IPS-15b (cell line): Measurements from ENCODE around the gene CEP295NL.

ENCODE experiments used
- H3K27me3 ChIP-seq: one replicate; pipeline ENCODE4 v1.6.1; 2013; ENCODE audit warnings: low read length; ENCODE audit not compliant: control insufficient read depth, insufficient read depth
- H3K36me3 ChIP-seq: one replicate; pipeline ENCODE4 v1.6.1; 2013; ENCODE audit warnings: low read length; ENCODE audit not compliant: control insufficient read depth, insufficient read depth
- H3K4me1 ChIP-seq: one replicate; pipeline ENCODE4 v1.6.1; 2013; ENCODE audit warnings: mild to moderate bottlenecking, low read length; ENCODE audit not compliant: control insufficient read depth, insufficient read depth
- H3K4me3 ChIP-seq: one replicate; pipeline ENCODE4 v1.5.1; 2013; ENCODE audit warnings: low read depth, low read length
- H3K9ac ChIP-seq: one replicate; pipeline ENCODE4 v1.6.1; 2013; ENCODE audit warnings: low read depth, mild to moderate bottlenecking, low read length
- H3K9me3 ChIP-seq: one replicate; pipeline ENCODE4 v1.6.1; 2013; ENCODE audit warnings: mild to moderate bottlenecking, low read length; ENCODE audit not compliant: control insufficient read depth, insufficient read depth

Gene CEP295NL

DNA sequence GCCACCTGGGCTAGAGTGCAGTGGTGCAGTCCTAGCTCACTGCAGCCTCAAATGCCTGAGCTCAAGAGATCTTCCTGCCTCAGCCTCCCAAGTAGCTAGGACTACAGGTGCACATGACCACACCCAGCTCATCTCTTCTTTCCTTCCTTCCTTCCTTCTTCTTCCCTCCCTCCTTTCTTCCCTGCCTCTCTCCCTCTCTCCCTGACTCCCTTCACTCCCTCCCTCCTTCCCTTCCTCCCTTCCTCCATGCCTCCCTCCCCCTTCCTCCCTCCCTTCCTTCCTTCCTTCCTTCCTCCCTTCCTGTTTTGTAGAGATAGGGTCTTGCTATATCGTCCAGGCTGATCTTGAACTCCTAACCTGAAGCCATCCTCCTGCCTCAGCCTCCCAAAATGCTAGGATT lies 38.9 kb downstream of the CEP295NL start:
- no peak overlapping the region for H3K4me3 ChIP-seq
- H3K27me3 ChIP-seq: no peaks in the 10 kb centered on the region
- no peaks in the 10 kb centered on the region for H3K36me3 ChIP-seq
- H3K4me1 ChIP-seq: no peaks in the 10 kb centered on the region
- no peak overlapping the region for H3K9ac ChIP-seq
- no peaks in the 10 kb centered on the region for H3K9me3 ChIP-seq

DNA sequence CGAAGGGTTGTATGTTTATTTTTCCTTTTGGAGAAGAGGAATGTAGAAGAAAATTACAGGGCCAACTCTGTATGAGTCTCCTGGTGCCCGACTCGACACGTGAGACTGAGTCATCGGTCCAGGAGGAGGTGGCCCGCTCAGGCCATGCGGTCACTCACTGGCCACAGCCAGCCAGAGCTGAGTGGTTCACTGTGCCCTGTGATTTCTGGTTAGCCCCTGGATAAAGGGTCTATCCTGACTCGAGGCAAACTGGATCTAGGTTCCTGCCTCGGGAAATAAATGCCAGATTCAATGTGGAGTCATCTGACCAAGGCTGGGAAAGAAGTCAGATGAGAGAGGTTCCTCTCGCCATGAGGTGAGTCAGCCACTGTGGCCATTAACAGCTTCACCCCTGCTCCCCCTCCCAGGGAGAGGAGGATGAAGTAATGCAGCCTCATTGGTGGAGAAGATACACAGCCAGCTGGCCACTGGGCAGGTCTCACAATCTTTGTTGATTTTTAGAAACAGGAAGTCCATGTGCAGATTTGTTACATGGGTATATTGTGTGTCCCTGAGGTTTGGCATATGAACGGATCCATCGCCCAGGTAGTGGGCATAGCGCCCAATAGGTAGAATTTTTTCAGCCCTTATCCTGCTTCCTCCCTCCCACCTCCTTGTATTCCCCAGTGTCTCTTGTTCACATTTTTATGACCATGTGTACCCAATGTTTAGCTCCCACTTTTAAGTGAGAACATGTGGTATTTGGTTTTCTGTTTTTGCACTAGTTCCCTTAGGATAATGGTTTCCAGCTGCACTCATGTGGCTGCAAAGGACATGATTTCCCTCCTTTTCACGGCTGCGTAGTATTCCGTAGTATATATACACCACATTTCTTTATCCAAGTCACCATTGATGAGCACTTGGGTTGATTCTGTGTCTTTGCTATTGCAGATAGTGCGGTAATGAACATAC lies 40.7 kb downstream of the CEP295NL start:
- H3K9ac ChIP-seq: no peak overlapping the region
- no peaks in the 10 kb centered on the region for H3K4me1 ChIP-seq
- H3K9me3 ChIP-seq: no peaks in the 10 kb centered on the region
- H3K27me3 ChIP-seq: no peaks in the 10 kb centered on the region
- H3K4me3 ChIP-seq: no peak overlapping the region
- no peaks in the 10 kb centered on the region for H3K36me3 ChIP-seq

GRCh38 chr17:78861229-78861628 lies 41.8 kb downstream of the CEP295NL start:
- Histone ChIP-seq H3K36me3 (no peaks in the 10 kb centered on the region), H3K4me3 (no peak overlapping the region), H3K9ac (no peak overlapping the region), H3K27me3 (no peaks in the 10 kb centered on the region), H3K9me3 (no peaks in the 10 kb centered on the region), H3K4me1 (no peaks in the 10 kb centered on the region)

DNA sequence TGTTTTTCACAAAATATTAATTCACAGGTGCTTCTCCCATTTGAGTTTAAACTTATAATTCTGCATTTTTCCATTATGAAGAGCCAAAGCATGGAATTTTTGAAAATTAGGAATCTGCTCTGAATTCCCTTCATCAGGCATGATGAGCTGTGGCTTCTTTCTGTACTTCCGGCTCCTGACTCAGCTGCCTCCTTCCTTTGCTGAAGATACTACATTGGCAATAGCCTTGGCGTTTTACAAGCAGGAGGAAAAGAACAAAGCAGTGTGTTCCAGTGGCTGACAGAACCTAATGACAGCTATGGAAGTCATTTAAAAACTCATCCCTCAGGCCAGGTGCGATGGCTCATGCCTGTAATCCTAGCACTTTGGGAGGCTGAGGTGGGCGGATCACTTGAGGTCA lies 44.0 kb downstream of the CEP295NL start:
- Histone ChIP-seq H3K9me3 (no peaks in the 10 kb centered on the region), H3K4me3 (no peak overlapping the region), H3K36me3 (peaks cover 6% of the 10 kb centered on the region), H3K4me1 (no peaks in the 10 kb centered on the region), H3K9ac (no peak overlapping the region), H3K27me3 (no peaks in the 10 kb centered on the region)

GRCh38 chr17:78857266-78857665 lies 45.7 kb downstream of the CEP295NL start:
- H3K9ac ChIP-seq: no peak overlapping the region
- no peaks in the 10 kb centered on the region for H3K27me3 ChIP-seq
- no peaks in the 10 kb centered on the region for H3K9me3 ChIP-seq
- H3K4me3 ChIP-seq: no peak overlapping the region
- H3K4me1 ChIP-seq: no peaks in the 10 kb centered on the region
- H3K36me3 ChIP-seq: peaks cover 6% of the 10 kb centered on the region

DNA sequence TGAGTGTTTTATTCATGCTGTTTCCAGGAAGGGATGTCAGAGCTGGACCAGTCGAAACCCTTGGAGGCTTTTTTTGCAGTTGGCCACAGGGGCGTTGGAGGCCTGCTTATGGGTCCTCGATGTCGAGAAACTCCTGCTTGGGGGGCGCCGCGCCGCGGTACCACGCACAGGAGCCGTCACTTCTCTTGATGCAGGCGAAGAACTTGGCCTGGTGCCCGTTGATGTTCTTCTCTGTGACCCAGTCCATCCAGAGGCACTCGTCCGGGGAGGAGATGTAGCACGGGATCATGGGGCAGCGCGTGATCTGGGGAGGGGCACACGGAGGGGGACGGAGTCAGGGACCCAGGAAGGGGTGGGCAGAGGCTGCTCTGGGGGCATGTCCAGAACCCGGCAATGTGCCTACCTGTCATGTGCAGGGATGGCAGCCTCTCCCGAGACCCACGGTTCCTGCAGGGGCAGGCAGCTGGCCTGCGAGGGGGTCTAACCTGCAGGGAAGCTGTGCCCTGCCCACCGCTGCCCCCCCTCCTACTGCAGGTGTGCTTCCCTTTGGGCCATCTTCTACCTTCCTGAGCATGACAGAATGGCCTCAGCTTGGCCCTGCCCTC lies 47.3 kb downstream of the CEP295NL start:
- no peaks in the 10 kb centered on the region for H3K27me3 ChIP-seq
- no peaks in the 10 kb centered on the region for H3K9me3 ChIP-seq
- H3K4me1 ChIP-seq: no peaks in the 10 kb centered on the region
- H3K9ac ChIP-seq: no peak overlapping the region
- peaks cover 6% of the 10 kb centered on the region for H3K36me3 ChIP-seq
- no peak overlapping the region for H3K4me3 ChIP-seq

- Histone ChIP-seq H3K9me3 (no peaks in the 10 kb centered on the region), H3K4me3 (no peak overlapping the region), H3K9ac (no peak overlapping the region), H3K4me1 (no peaks in the 10 kb centered on the region), H3K36me3 (peaks cover 6% of the 10 kb centered on the region), H3K27me3 (no peaks in the 10 kb centered on the region)
Measured at GRCh38 chr17:78854508-78854907, 48.5 kb downstream of the CEP295NL start.

- H3K4me3 ChIP-seq: no peak overlapping the region
- no peaks in the 10 kb centered on the region for H3K9me3 ChIP-seq
- H3K36me3 ChIP-seq: peaks cover 6% of the 10 kb centered on the region
- no peaks in the 10 kb centered on the region for H3K27me3 ChIP-seq
- no peak overlapping the region for H3K9ac ChIP-seq
- no peaks in the 10 kb centered on the region for H3K4me1 ChIP-seq
Measured at GRCh38 chr17:78853926-78854394, 49.0 kb downstream of the CEP295NL start.

- Histone ChIP-seq H3K9ac (no peak overlapping the region), H3K4me1 (no peaks in the 10 kb centered on the region), H3K9me3 (no peaks in the 10 kb centered on the region), H3K4me3 (no peak overlapping the region), H3K36me3 (peaks cover 6% of the 10 kb centered on the region), H3K27me3 (no peaks in the 10 kb centered on the region)
Measured at GRCh38 chr17:78852709-78853121, 50.3 kb downstream of the CEP295NL start.

DNA sequence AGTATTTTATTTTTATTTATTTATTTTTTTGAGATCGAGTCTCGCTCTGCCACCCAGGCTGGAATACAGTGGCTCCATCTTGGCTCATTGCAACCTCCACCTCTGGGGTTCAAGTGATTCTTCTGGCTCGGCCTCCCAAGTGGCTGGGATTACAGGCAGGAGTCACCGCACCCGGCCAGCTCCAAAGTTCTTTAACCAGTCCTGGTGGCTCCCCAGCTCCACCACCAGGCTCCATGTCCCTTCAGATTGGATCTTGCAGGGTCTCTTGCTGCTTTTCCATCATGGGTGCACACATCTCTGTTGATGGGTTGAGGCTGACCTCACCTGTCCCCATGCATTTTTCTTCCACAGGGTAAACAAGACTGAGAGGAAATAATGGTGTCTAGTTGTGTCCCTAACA lies 54.0 kb downstream of the CEP295NL start:
- Histone ChIP-seq H3K4me1 (no peaks in the 10 kb centered on the region), H3K4me3 (no peak overlapping the region), H3K36me3 (no peaks in the 10 kb centered on the region)

GRCh38 chr17:78847052-78847451 lies 55.9 kb downstream of the CEP295NL start:
- Histone ChIP-seq H3K36me3 (no peaks in the 10 kb centered on the region), H3K27me3 (no peaks in the 10 kb centered on the region), H3K9me3 (no peaks in the 10 kb centered on the region), H3K4me3 (no peak overlapping the region), H3K9ac (no peak overlapping the region), H3K4me1 (no peaks in the 10 kb centered on the region)

More for the DNA sequence above, 54.0 kb downstream of the CEP295NL start:
- Histone ChIP-seq H3K9me3 (no peaks in the 10 kb centered on the region), H3K27me3 (no peaks in the 10 kb centered on the region), H3K9ac (no peak overlapping the region)
